GOT3 (cell line): ENCODE results near the gene PPM1J.

Experiments used
- DNase-seq: peaks from one replicate; lab custom pipeline; 2025; ENCODE audit warnings: mixed read lengths; lab: John Stamatoyannopoulos, UW

Gene PPM1J

GRCh38 chr1:112687785-112688496 lies 27.2 kb downstream of the PPM1J start:
- no peak for DNase-seq

GRCh38 chr1:112687361-112687760 lies 27.8 kb downstream of the PPM1J start:
- DNase-seq: no peak

- no peak for DNase-seq
These were observed 28.3 kb downstream of the PPM1J start for GRCh38 chr1:112686835-112687234.

- no peak for DNase-seq
These were observed 28.7 kb downstream of the PPM1J start for GRCh38 chr1:112686417-112686816.

- no peak for DNase-seq
These were observed 29.2 kb downstream of the PPM1J start for GRCh38 chr1:112685913-112686312.

- no peak for DNase-seq
These were observed 36.5 kb downstream of the PPM1J start for GRCh38 chr1:112678605-112679004.

- no peak for DNase-seq
These were observed 37.6 kb downstream of the PPM1J start for GRCh38 chr1:112677501-112677900.

- no peak for DNase-seq
These were observed 38.6 kb downstream of the PPM1J start for GRCh38 chr1:112676543-112676942.

GRCh38 chr1:112675728-112676381 lies 39.3 kb downstream of the PPM1J start:
- no peak for DNase-seq

- DNase-seq: no peak
These were observed 40.0 kb downstream of the PPM1J start for GRCh38 chr1:112674986-112675727.

GRCh38 chr1:112674440-112674985 lies 40.6 kb downstream of the PPM1J start, which contains the start of gene MOV10:
MOV10 (plus strand) TSS chr1:112674659; CDS start chr1:112674913, 254 bp downstream.
- no peak for DNase-seq

- no peak for DNase-seq
These were observed 41.3 kb downstream of the PPM1J start for GRCh38 chr1:112673592-112674439.

- DNase-seq: no peak
These were observed 42.3 kb downstream of the PPM1J start for GRCh38 chr1:112672842-112673241.

GRCh38 chr1:112672009-112672408 lies 43.1 kb downstream of the PPM1J start:
- no peak for DNase-seq

GRCh38 chr1:112666946-112667345 lies 48.2 kb downstream of the PPM1J start:
- DNase-seq: no peak

- no peak for DNase-seq
These were observed 49.3 kb downstream of the PPM1J start for GRCh38 chr1:112665857-112666256.
